Upper lobe of left lung (tissue), 6 donors: ENCODE measurements around the gene SERPINB10. TPM values are rescaled to one million over a fixed set of nuclear protein-coding genes. Genes with fewer than 3 reads are reported as not detected.

ENCODE experiments used
- ATAC-seq, 2 donors: fragments of 200-7000 bp; cut with Tn5 transposase; one replicate each; pipeline ENCODE4 v1.9.1; 2022; ENCODE audit warnings: mild to moderate bottlenecking in 2 of 2, moderate library complexity in 2 of 2; ENCODE audit not compliant: low FRiP score in 2 of 2
- DNase-seq, 2 donors: peaks; one replicate each; pipeline ENCODE4 v3.0.0-alpha.2; 2019 to 2020
- H3K27ac ChIP-seq, 4 donors: fragments of 200-600 bp; sonication (generic); one replicate each; pipeline ENCODE4 v1.5.1; 2016 to 2019
- H3K27me3 ChIP-seq, 4 donors: fragments of 200-600 bp; sonication (generic); one replicate each; pipeline ENCODE4 v1.5.1; 2017 to 2019
- H3K36me3 ChIP-seq, 4 donors: fragments of 200-600 bp; sonication (generic); one replicate each; pipeline ENCODE4 v1.5.1; 2016 to 2019
- H3K4me1 ChIP-seq, 4 donors: fragments of 200-600 bp; sonication (generic); one replicate each; pipeline ENCODE4 v1.5.1; 2018 to 2019
- H3K4me3 ChIP-seq, 4 donors: fragments of 200-600 bp; sonication (generic); one replicate each; pipeline ENCODE4 v1.5.1; 2017 to 2019; ENCODE audit warnings: mild to moderate bottlenecking in 2 of 4, moderate library complexity in 1 of 4
- H3K9me3 ChIP-seq, 4 donors: fragments of 200-600 bp; sonication (generic); one replicate each; pipeline ENCODE4 v1.5.1; 2018 to 2019
- CTCF ChIP-seq, 6 experiments: fragments of 450-650 bp in 4 of 6; fragments of 200-600 bp in 2 of 6; sonication (generic) in 2 of 6; IDR thresholded peaks; one replicate each; pipeline ENCODE4 v1.5.1; 2016 to 2019; ENCODE audit warnings: antibody characterized with exemption in 6 of 6
- EP300 ChIP-seq, 4 donors: sonication (generic); formaldehyde crosslinking; IDR thresholded peaks; one replicate each; pipeline ENCODE4 v1.5.1; 2017; ENCODE audit warnings: antibody characterized with exemption in 4 of 4, control low read depth in 2 of 4
- POLR2A ChIP-seq, 4 donors: fragments of 450-650 bp; IDR thresholded peaks; one replicate each; pipeline ENCODE4 v1.5.1; 2016 to 2017; ENCODE audit warnings: antibody characterized with exemption in 4 of 4, mild to moderate bottlenecking in 2 of 4
- POLR2AphosphoS5 ChIP-seq, 2 donors: sonication (generic); formaldehyde crosslinking; IDR thresholded peaks; one replicate each; pipeline ENCODE4 v1.5.1; 2017; ENCODE audit warnings: antibody characterized with exemption in 2 of 2
- WGBS, 2 donors: methylation state at CpG; one replicate each; pipeline ENCODE4 v1.1.5; 2017 to 2018; 5-methylcytosine and 5-hydroxymethylcytosine counted together
- total RNA-seq, 6 donors: library from RNA; depleted of rRNA in 4 of 6; stranded (reverse); fragments of >200 nt in 4 of 6; gene quantifications; one replicate each; pipeline versions ENCODE4 v1.1.0 to v1.2.1, GENCODE V29; 2016 to 2021
- donor health status: DM: no; HTN: no; CAD: no; lungs with moderate emphysema.
- donor health status: DM: no; HTN: yes; CAD: no; lungs with severe emphysema.

Gene SERPINB10
- total RNA-seq, 6 donors from 2014 or later: 0.11 to 0.30 TPM; not detected in 4

- no peak overlapping the region for H3K4me3 ChIP-seq
- ATAC-seq: no peak
- no peak overlapping the region for H3K27ac ChIP-seq
- no peak for DNase-seq
- H3K9me3 ChIP-seq: no peaks in the 10 kb centered on the region
- H3K27me3 ChIP-seq: no peaks in the 10 kb centered on the region
- TF ChIP-seq CTCF (IDR thresholded peaks at IDR 0.05) (no peak), EP300 (IDR thresholded peaks at IDR 0.05) (no peak), POLR2AphosphoS5 (IDR thresholded peaks at IDR 0.05) (no peak), POLR2A (IDR thresholded peaks at IDR 0.05) (no peak)
- peaks cover 6 to 7% (median 7%) of the 10 kb centered on the region in 4 donors for H3K4me1 ChIP-seq
- H3K36me3 ChIP-seq: no peaks in the 10 kb centered on the region
Observed at GRCh38 chr18:63964908-63965307, 57.1 kb downstream of the SERPINB10 start.

- WGBS, 2 donors: 86 to 87% methylated on average over 5 of the region's 5 CpGs
- TF ChIP-seq CTCF (IDR thresholded peaks at IDR 0.05) (no peak), POLR2A (IDR thresholded peaks at IDR 0.05) (no peak), POLR2AphosphoS5 (IDR thresholded peaks at IDR 0.05) (no peak), EP300 (IDR thresholded peaks at IDR 0.05) (no peak)
Observed at GRCh38 chr18:63965716-63966330, 58.1 kb downstream of the SERPINB10 start.

GRCh38 chr18:63969942-63970808, 62.4 kb downstream of the SERPINB10 start, which contains the start of gene SERPINB8:
Gene SERPINB8, plus strand, starts transcription at chr18:63970081. Its CDS starts 8,228 bp downstream, at chr18:63978309.
- DNase-seq: peak; percentile 96 to 97
- Histone ChIP-seq H3K9me3 (no peaks in the 10 kb centered on the region), H3K27me3 (no peaks in the 10 kb centered on the region), H3K36me3 (no peaks in the 10 kb centered on the region), H3K4me3 (peak within 1 kb of the TSS; percentile 64 to 69 (median 69)), H3K4me1 (peaks cover 13 to 21% (median 15%) of the 10 kb centered on the region in 4 donors), H3K27ac (peak within 1 kb of the TSS; percentile 95 to 99 (median 98))
- ATAC-seq: peak; percentile 98
- TF ChIP-seq POLR2AphosphoS5 (IDR thresholded peaks at IDR 0.05) (peak; percentile 83 to 86), POLR2A (IDR thresholded peaks at IDR 0.05) (peak; percentile 37 to 97 (median 95)), EP300 (IDR thresholded peaks at IDR 0.05) (peak in 1 of 4 donors; percentile 40), CTCF (IDR thresholded peaks at IDR 0.05) (peak in 2 of 6 experiments; percentile 14 to 22)
- WGBS, 2 donors: 1% methylated on average over 43 to 46 of the region's 62 CpGs

More at GRCh38 chr18:63965716-63966330, 58.1 kb downstream of the SERPINB10 start:
- Histone ChIP-seq H3K27me3 (no peaks in the 10 kb centered on the region), H3K4me3 (no peak overlapping the region), H3K27ac (no peak overlapping the region), H3K4me1 (peaks cover 6 to 8% (median 7%) of the 10 kb centered on the region in 4 donors), H3K36me3 (no peaks in the 10 kb centered on the region), H3K9me3 (no peaks in the 10 kb centered on the region)
- DNase-seq (no peak), ATAC-seq (no peak)

GRCh38 chr18:63970809-63971205, 63.0 kb downstream of the SERPINB10 start:
- peak; percentile 65 to 83 for DNase-seq
- no peaks in the 10 kb centered on the region for H3K9me3 ChIP-seq
- TF ChIP-seq POLR2A (IDR thresholded peaks at IDR 0.05) (no peak), POLR2AphosphoS5 (IDR thresholded peaks at IDR 0.05) (no peak), CTCF (IDR thresholded peaks at IDR 0.05) (no peak), EP300 (IDR thresholded peaks at IDR 0.05) (no peak)
- ATAC-seq: peak; percentile 72 to 88
- 31 to 32% methylated on average over 18 of the region's 18 CpGs for WGBS, 2 donors
- H3K4me1 ChIP-seq: peaks cover 13 to 23% (median 15%) of the 10 kb centered on the region in 4 donors
- no peaks in the 10 kb centered on the region for H3K36me3 ChIP-seq
- peak overlapping the region; percentile 64 to 69 (median 69) for H3K4me3 ChIP-seq
- H3K27ac ChIP-seq: peak overlapping the region; percentile 95 to 99 (median 98)
- no peaks in the 10 kb centered on the region for H3K27me3 ChIP-seq
